A549 (cell line): ENCODE results near the gene ATP5ME. TPM values are rescaled to one million over a fixed set of nuclear protein-coding genes. Genes with fewer than 3 reads are reported as not detected.

Experiments
- ATAC-seq, 2 experiments: fragments of 200-7000 bp in 1 of 2; fragments of >200 bp in 1 of 2; cut with Nextera tagmentation in 1 of 2; cut with Tn5 transposase in 1 of 2; 3 replicates each; pipeline versions ENCODE4 v1.8.0 to v1.9.1; 2018 to 2020; ENCODE audit warnings: mild to moderate bottlenecking in 1 of 2, moderate library complexity in 1 of 2
- CTCF ChIA-PET: fragments of 300-600 bp; sonication (Branson Sonifier 250); formaldehyde crosslinking; extraction: SDS; loops from one replicate; lab custom pipeline; 2021; ENCODE audit warnings: antibody characterized with exemption, inconsistent platforms; lab: Yijun Ruan, JAX
- POLR2A ChIA-PET: fragments of 350-600 bp; formaldehyde crosslinking; extraction: SDS; loops from one replicate; lab custom pipeline; 2021; ENCODE audit warnings: antibody characterized with exemption, inconsistent platforms; lab: Yijun Ruan, JAX
- DNase-seq, 2 experiments: peaks; one replicate each; pipeline versions ENCODE4 v3.0.0 to v3.0.0-alpha.2; 2011 to 2016; ENCODE audit warnings: low read depth in 1 of 2, low spot score in 1 of 2
- FAIRE-seq: peaks from 2 replicates; lab custom pipeline; 2011; peaks lifted over from hg19 to GRCh38; lab: Jason Lieb, UNC
- H3K27ac ChIP-seq, 2 experiments: fragments of >200 bp; sonication (Bioruptor Twin); formaldehyde crosslinking; 3 replicates each; pipeline ENCODE4 v1.5.1; 2016 to 2017
- H3K4me1 ChIP-seq: fragments of >200 bp; sonication (Bioruptor Twin); formaldehyde crosslinking; 3 replicates; pipeline ENCODE4 v1.6.1; 2016
- H3K4me2 ChIP-seq: fragments of >200 bp; sonication (Bioruptor Twin); formaldehyde crosslinking; 3 replicates; pipeline ENCODE4 v1.6.1; 2016
- H3K4me3 ChIP-seq: fragments of >200 bp; sonication (Bioruptor Twin); formaldehyde crosslinking; 3 replicates; pipeline ENCODE4 v1.5.1; 2016
- H3K9me3 ChIP-seq: fragments of >200 bp; sonication (Bioruptor Twin); formaldehyde crosslinking; 3 replicates; pipeline ENCODE4 v1.6.1; 2016
- BHLHE40 ChIP-seq: IDR thresholded peaks from 2 replicates; pipeline ENCODE4 v1.6.1; 2012; ENCODE audit warnings: low read depth, low read length, inconsistent platforms
- CBX2 ChIP-seq: fragments of 200-600 bp; sonication (generic); IDR thresholded peaks from 2 replicates; pipeline ENCODE4 v1.6.1; 2016; ENCODE audit warnings: low read depth, mild to moderate bottlenecking, borderline replicate concordance
- CEBPB ChIP-seq, 2 experiments: fragments of >200 bp in 1 of 2; sonication (Bioruptor Twin) in 1 of 2; formaldehyde crosslinking in 1 of 2; IDR thresholded peaks; 2 replicates each; pipeline ENCODE4 v1.6.1; 2012 to 2016
- CHD2 ChIP-seq: fragments of 150-350 bp; IDR thresholded peaks from 2 replicates; pipeline ENCODE4 v1.6.1; 2014; ENCODE audit warnings: low read length; ENCODE audit not compliant: partially characterized antibody
- CHD4 ChIP-seq: fragments of 200-600 bp; sonication (generic); IDR thresholded peaks from 2 replicates; pipeline ENCODE4 v1.6.1; 2016; ENCODE audit warnings: antibody characterized with exemption, mild to moderate bottlenecking, borderline replicate concordance
- EHF ChIP-seq: fragments of 250-450 bp; sonication (Bioruptor Pico); IDR thresholded peaks from 2 replicates; pipeline ENCODE4 v1.5.0; 2020; ENCODE audit warnings: mild to moderate bottlenecking
- EP300 ChIP-seq, 2 experiments: fragments of >200 bp; sonication (Bioruptor Twin); formaldehyde crosslinking; IDR thresholded peaks; 2 replicates in 1 of 2; 3 replicates in 1 of 2; pipeline ENCODE4 v1.6.1; 2016 to 2017
- ESRRA ChIP-seq: fragments of 150-350 bp; IDR thresholded peaks from 2 replicates; pipeline ENCODE4 v1.6.1; 2014; ENCODE audit warnings: mild to moderate bottlenecking, low read length, borderline replicate concordance
- HOXB13 ChIP-seq: fragments of 250-450 bp; sonication (Bioruptor Pico); IDR thresholded peaks from 2 replicates; pipeline ENCODE4 v1.5.0; 2020; ENCODE audit warnings: low read depth, mild to moderate bottlenecking, moderate library complexity
- HOXB5 ChIP-seq: fragments of 250-450 bp; sonication (Bioruptor Pico); IDR thresholded peaks from 2 replicates; pipeline ENCODE4 v1.5.0; 2020; ENCODE audit warnings: mild to moderate bottlenecking, moderate library complexity
- JUN ChIP-seq, 2 experiments: fragments of >200 bp; sonication (Bioruptor Twin); formaldehyde crosslinking; IDR thresholded peaks; 2 replicates in 1 of 2; 3 replicates in 1 of 2; pipeline ENCODE4 v1.6.1; 2016 to 2017
- KDM1A ChIP-seq: fragments of 200-600 bp; sonication (generic); IDR thresholded peaks from 2 replicates; pipeline ENCODE4 v1.6.1; 2016; ENCODE audit warnings: low read depth, mild to moderate bottlenecking
- MAFK ChIP-seq: fragments of 450-650 bp; IDR thresholded peaks from 2 replicates; pipeline ENCODE4 v1.6.1; 2014; ENCODE audit not compliant: partially characterized antibody
- MAX ChIP-seq: IDR thresholded peaks from 2 replicates; pipeline ENCODE4 v1.6.1; 2012
- MYC ChIP-seq: IDR thresholded peaks from 2 replicates; pipeline ENCODE4 v1.6.1; 2012; ENCODE audit warnings: mild to moderate bottlenecking, inconsistent platforms, low read length, improper control_type of control experiment, borderline replicate concordance
- NFE2L2 ChIP-seq: fragments of 150-350 bp; conservative IDR thresholded peaks from 2 replicates; pipeline ENCODE4 v1.6.1; 2014; ENCODE audit warnings: low read length
- PBX3 ChIP-seq: IDR thresholded peaks from 2 replicates; pipeline ENCODE4 v1.6.1; 2012
- POLR2A ChIP-seq: IDR thresholded peaks from 2 replicates; pipeline ENCODE4 v1.6.1; 2012; ENCODE audit warnings: mild to moderate bottlenecking, low read length
- POLR2AphosphoS2 ChIP-seq: conservative IDR thresholded peaks from 2 replicates; pipeline ENCODE4 v1.6.1; 2012; ENCODE audit warnings: low read length, improper control_type of control experiment, inconsistent platforms
- RAD21 ChIP-seq, 2 experiments: fragments of >200 bp in 1 of 2; sonication (Bioruptor Twin) in 1 of 2; formaldehyde crosslinking in 1 of 2; IDR thresholded peaks in 1 of 2; conservative IDR thresholded peaks in 1 of 2; 2 replicates in 1 of 2; 3 replicates in 1 of 2; pipeline ENCODE4 v1.6.1; 2012 to 2018; ENCODE audit warnings: inconsistent platforms in 1 of 2
- RARB ChIP-seq: fragments of 250-450 bp; sonication (Bioruptor Pico); IDR thresholded peaks from 2 replicates; pipeline ENCODE4 v1.8.0; 2021; ENCODE audit warnings: mild to moderate bottlenecking, moderate library complexity
- RCOR1 ChIP-seq: fragments of 150-350 bp; IDR thresholded peaks from 2 replicates; pipeline ENCODE4 v1.6.1; 2014; ENCODE audit warnings: antibody characterized with exemption, low read length, low read depth
- REST ChIP-seq: fragments of 200-600 bp; sonication (generic); IDR thresholded peaks from 2 replicates; pipeline ENCODE4 v1.6.1; 2016; ENCODE audit warnings: antibody characterized with exemption, mild to moderate bottlenecking, moderate library complexity
- RFX5 ChIP-seq: fragments of 450-650 bp; IDR thresholded peaks from 2 replicates; pipeline ENCODE4 v1.7.1; 2014; ENCODE audit warnings: antibody characterized with exemption, mild to moderate bottlenecking, moderate library complexity
- RNF2 ChIP-seq: fragments of 200-600 bp; sonication (generic); IDR thresholded peaks from 2 replicates; pipeline ENCODE4 v1.6.1; 2016; ENCODE audit warnings: low read depth, mild to moderate bottlenecking, antibody characterized with exemption, moderate library complexity, borderline replicate concordance
- SREBF2 ChIP-seq: fragments of 450-650 bp; IDR thresholded peaks from 2 replicates; pipeline ENCODE4 v1.6.1; 2014; ENCODE audit warnings: mild to moderate bottlenecking, moderate library complexity
- TFCP2L1 ChIP-seq: fragments of 250-450 bp; sonication (Bioruptor Pico); IDR thresholded peaks from 2 replicates; pipeline ENCODE4 v1.5.0; 2021; ENCODE audit warnings: mild to moderate bottlenecking
- USF2 ChIP-seq: fragments of 450-650 bp; IDR thresholded peaks from 2 replicates; pipeline ENCODE4 v1.6.1; 2014; ENCODE audit warnings: antibody characterized with exemption
- WGBS: methylation state at CpG from one replicate; pipeline ENCODE4 v1.1.6; 2017; ENCODE audit errors: missing lambda C conversion rate; 5-methylcytosine and 5-hydroxymethylcytosine counted together
- polyA plus RNA-seq, 4 experiments: library from polyadenylated mRNA; depleted of rRNA in 3 of 4; stranded (reverse); fragments of >200 nt; fragmentation: RNase III in 1 of 4; extraction: RNeasy Plus Mini Kit Qiagen cat#74134 plus additional on column Dnase treatment in 1 of 4; gene quantifications; 2 replicates in 3 of 4; 3 replicates in 1 of 4; pipeline ENCODE4 v1.2.3, GENCODE V29; 2011 to 2017
- TF ChIP-seq, protein P1 (sequence below): IDR thresholded peaks from 2 replicates; pipeline ENCODE4 v1.6.1; 2012; ENCODE audit warnings: low read depth, borderline replicate concordance

ATP5ME gene
- polyA plus RNA-seq, 2 of the 4 experiments (the other 2 are of a cell fraction): 198 to 659 TPM

DNA sequence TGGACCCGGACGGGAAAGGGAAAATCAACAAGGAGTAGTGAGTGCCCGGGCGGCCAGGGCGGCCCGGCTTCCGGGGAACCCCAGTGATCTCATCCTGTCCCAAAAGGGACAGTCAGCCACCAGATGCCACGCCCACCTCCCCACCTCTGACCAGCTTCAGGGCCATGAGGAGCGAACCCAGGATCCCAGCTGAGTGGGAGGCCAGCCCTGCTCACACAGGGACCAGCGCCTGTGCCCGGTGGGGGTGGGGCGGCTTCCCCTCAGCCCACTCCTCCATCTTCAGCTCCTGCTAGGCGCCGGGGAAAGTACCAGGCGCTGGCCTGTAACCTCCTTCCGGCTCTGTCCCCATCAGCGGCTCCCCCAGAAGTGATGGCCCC, 6.5 kb upstream of the ATP5ME start:
- H3K4me2 ChIP-seq: peak overlapping the region; percentile 95
- DNase-seq (no peak), ATAC-seq (no peak), FAIRE-seq (no peak)
- POLR2A ChIA-PET: no interaction called here
- CTCF ChIA-PET: no interaction called here
- no peaks in the 10 kb centered on the region for H3K9me3 ChIP-seq
- 65% methylated on average over 4 of the region's 17 CpGs for WGBS
- TF ChIP-seq RCOR1 (no peak), CBX2 (no peak), BHLHE40 (no peak), KDM1A (no peak), CEBPB (IDR thresholded peaks at IDR 0.05) (no peak), POLR2AphosphoS2 (no peak), CHD2 (no peak), MAX (no peak), JUN (IDR thresholded peaks at IDR 0.05) (no peak), EP300 (IDR thresholded peaks at IDR 0.05) (no peak), MAFK (no peak), USF2 (no peak), SREBF2 (no peak), TFCP2L1 (CRISPR knock-in tag) (no peak), RARB (CRISPR knock-in tag) (no peak)
- peak overlapping the region; percentile 53 for H3K4me3 ChIP-seq
- H3K27ac ChIP-seq: peak overlapping the region; percentile 75 to 95; a peak in 3 of 6 replicates
- H3K4me1 ChIP-seq: peaks cover 12% of the 10 kb centered on the region; the same call in 1 of the 3 replicates

DNA sequence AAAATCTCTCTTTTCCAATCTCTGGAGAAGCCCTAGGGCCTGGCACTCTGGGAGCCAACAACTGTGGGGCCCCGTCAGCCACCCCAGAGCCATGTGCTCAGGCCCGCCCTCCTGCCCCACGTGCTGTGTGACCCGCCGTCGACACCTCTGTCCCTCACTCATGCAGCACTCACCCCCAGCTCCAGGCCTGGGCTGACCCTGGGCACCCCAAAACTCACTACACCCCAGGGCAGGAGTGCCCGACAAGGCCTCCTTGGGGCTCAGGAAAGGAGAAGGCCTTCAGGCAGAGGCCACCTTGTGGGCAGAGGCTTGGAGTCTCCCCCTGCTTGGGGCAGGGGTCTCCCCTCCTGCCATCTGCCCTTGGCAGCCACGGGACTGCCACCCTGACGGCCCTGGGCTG, 6.0 kb upstream of the ATP5ME start:
- CTCF ChIA-PET: no interaction called here
- TF ChIP-seq RARB (CRISPR knock-in tag): no peak
- no peak for TF ChIP-seq POLR2A
- TF ChIP-seq HOXB5 (CRISPR knock-in tag): no peak
- no peak for TF ChIP-seq MYC
- no peak for TF ChIP-seq HOXB13 (CRISPR knock-in tag)
- no peak for TF ChIP-seq CHD4
- TF ChIP-seq ESRRA: no peak
- ATAC-seq: no peak
- no peaks in the 10 kb centered on the region for H3K9me3 ChIP-seq
- peaks cover 16% of the 10 kb centered on the region; the same call in 1 of the 3 replicates for H3K4me1 ChIP-seq
- no peak for FAIRE-seq
- no peak overlapping the region for H3K4me2 ChIP-seq
- WGBS: 100% methylated on average over 1 of the region's 9 CpGs
- H3K27ac ChIP-seq: no peak overlapping the region
- DNase-seq: no peak
- H3K4me3 ChIP-seq: no peak overlapping the region
- POLR2A ChIA-PET: no interaction called here

DNA sequence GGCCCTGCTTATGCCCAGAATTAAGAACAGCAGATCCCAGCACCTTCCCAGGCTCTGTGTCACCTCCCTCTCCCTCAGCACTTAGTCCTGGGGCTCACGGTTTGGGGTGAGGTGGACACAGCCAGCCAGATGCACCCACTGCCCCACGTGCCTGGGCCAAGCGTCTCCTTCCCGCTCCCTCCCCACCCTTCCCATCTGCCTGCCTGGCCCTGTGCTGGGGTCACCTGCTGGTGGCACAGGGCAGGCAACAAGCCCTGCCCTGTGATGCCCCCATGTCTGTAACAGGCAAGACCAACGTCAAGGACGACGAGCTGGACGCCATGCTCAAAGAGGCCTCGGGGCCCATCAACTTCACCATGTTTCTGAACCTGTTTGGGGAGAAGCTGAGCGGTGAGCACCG, 5.6 kb upstream of the ATP5ME start:
- no peak for ATAC-seq
- FAIRE-seq: no peak
- no peak for DNase-seq
- peaks cover 16% of the 10 kb centered on the region; the same call in 1 of the 3 replicates for H3K4me1 ChIP-seq
- ChIA-PET CTCF (interaction anchor here (0.7 kb wide), 1 partner anchor 133 kb away, joined by 3 read pairs; no protein-coding TSS in a partner anchor), POLR2A (interaction anchor here (1.1 kb wide), 1 partner anchor 8 kb away, joined by 4 read pairs; no protein-coding TSS in a partner anchor)
- H3K4me3 ChIP-seq: no peak overlapping the region
- H3K4me2 ChIP-seq: no peak overlapping the region
- no peaks in the 10 kb centered on the region for H3K9me3 ChIP-seq
- 94% methylated on average over 10 of the region's 11 CpGs for WGBS
- H3K27ac ChIP-seq: no peak overlapping the region
- no peak for TF ChIP-seq NFE2L2
- TF ChIP-seq JUN (IDR thresholded peaks at IDR 0.05): no peak
- TF ChIP-seq REST: no peak
- TF ChIP-seq PBX3: no peak
- TF ChIP-seq, protein P1, sequence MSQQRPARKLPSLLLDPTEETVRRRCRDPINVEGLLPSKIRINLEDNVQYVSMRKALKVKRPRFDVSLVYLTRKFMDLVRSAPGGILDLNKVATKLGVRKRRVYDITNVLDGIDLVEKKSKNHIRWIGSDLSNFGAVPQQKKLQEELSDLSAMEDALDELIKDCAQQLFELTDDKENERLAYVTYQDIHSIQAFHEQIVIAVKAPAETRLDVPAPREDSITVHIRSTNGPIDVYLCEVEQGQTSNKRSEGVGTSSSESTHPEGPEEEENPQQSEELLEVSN: no peak
- TF ChIP-seq EHF (CRISPR knock-in tag): no peak
- TF ChIP-seq RAD21 (conservative IDR thresholded peaks at IDR 0.05 in 1 of 2, IDR thresholded peaks at IDR 0.05 in 1 of 2): no peak
- TF ChIP-seq RFX5: no peak
- TF ChIP-seq RNF2: no peak
